ENCODE results near the gene FPR2.

The FPR2 gene

GRCh38 chr19:51722492-51722891 lies 38.5 kb upstream of the FPR2 start:
- Histone ChIP-seq H3K4me3 (ENCODE audit: low read length) (no peak overlapping the region), H3K79me2 (ENCODE audit: low read length) (no peaks in the 10 kb centered on the region), H2AFZ (ENCODE audit: low read length) (no peak overlapping the region), H3K36me3 (replicated peaks; ENCODE audit: insufficient read depth, low read length) (no peaks in the 10 kb centered on the region), H3K4me2 (ENCODE audit: low read depth, low read length) (no peak overlapping the region), H3K9me3 (replicated peaks; ENCODE audit: insufficient read depth, low read length) (no peaks in the 10 kb centered on the region), H4K20me1 (ENCODE audit: insufficient read depth, low read length) (no peaks in the 10 kb centered on the region), H3K9me2 (replicated peaks; ENCODE audit: insufficient read depth, low read length) (no peaks in the 10 kb centered on the region), H3K9ac (ENCODE audit: low read length) (no peak overlapping the region), H3K27ac (ENCODE audit: low read length) (no peak overlapping the region), H3F3A (ENCODE audit: insufficient read depth, low read length) (no peaks in the 10 kb centered on the region), H3K27me3 (replicated peaks; ENCODE audit: insufficient read depth, low read length) (no peaks in the 10 kb centered on the region), H3K4me1 (ENCODE audit: low read length) (no peaks in the 10 kb centered on the region)
- no peak for DNase-seq
- TF ChIP-seq EZH2 (optimal IDR thresholded peaks at IDR 0.05; ENCODE audit: low read depth, low read length) (no peak), EZH2phosphoT487 (IDR thresholded peaks at IDR 0.05; ENCODE audit: low read length) (no peak)
- TF ChIP-seq, protein P1, sequence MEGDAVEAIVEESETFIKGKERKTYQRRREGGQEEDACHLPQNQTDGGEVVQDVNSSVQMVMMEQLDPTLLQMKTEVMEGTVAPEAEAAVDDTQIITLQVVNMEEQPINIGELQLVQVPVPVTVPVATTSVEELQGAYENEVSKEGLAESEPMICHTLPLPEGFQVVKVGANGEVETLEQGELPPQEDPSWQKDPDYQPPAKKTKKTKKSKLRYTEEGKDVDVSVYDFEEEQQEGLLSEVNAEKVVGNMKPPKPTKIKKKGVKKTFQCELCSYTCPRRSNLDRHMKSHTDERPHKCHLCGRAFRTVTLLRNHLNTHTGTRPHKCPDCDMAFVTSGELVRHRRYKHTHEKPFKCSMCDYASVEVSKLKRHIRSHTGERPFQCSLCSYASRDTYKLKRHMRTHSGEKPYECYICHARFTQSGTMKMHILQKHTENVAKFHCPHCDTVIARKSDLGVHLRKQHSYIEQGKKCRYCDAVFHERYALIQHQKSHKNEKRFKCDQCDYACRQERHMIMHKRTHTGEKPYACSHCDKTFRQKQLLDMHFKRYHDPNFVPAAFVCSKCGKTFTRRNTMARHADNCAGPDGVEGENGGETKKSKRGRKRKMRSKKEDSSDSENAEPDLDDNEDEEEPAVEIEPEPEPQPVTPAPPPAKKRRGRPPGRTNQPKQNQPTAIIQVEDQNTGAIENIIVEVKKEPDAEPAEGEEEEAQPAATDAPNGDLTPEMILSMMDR (IDR thresholded peaks at IDR 0.05; ENCODE audit: low read length) = no peak

DNA sequence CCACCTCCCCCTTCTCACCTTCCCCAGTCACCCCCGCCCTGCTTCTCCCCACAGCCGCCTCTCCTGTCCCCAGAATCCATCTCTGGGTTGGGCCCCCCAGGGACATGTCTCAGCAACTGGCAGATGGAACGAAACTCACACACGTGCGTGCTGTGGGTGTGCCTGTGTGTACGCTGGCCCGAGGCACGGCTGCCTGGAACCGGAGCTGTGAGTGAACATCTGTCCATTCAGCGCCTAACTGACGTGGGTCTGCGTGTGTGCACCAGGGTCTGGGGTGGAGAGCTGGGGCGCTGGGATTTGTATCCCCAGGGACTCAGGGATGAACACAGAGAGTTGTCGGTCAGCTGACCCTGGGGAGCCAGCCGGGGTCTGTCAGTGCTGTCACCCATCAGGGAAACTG lies 36.4 kb upstream of the FPR2 start:
- Histone ChIP-seq H3K79me2 (ENCODE audit: low read length) (no peaks in the 10 kb centered on the region), H3K9me2 (replicated peaks; ENCODE audit: insufficient read depth, low read length) (no peaks in the 10 kb centered on the region), H2AFZ (ENCODE audit: low read length) (no peak overlapping the region), H3F3A (ENCODE audit: insufficient read depth, low read length) (no peaks in the 10 kb centered on the region), H3K9ac (ENCODE audit: low read length) (no peak overlapping the region), H3K36me3 (replicated peaks; ENCODE audit: insufficient read depth, low read length) (no peaks in the 10 kb centered on the region), H3K9me3 (replicated peaks; ENCODE audit: insufficient read depth, low read length) (no peaks in the 10 kb centered on the region), H4K20me1 (ENCODE audit: insufficient read depth, low read length) (no peaks in the 10 kb centered on the region), H3K27ac (ENCODE audit: low read length) (no peak overlapping the region), H3K4me2 (ENCODE audit: low read depth, low read length) (no peak overlapping the region), H3K4me3 (ENCODE audit: low read length) (no peak overlapping the region), H3K27me3 (replicated peaks; ENCODE audit: insufficient read depth, low read length) (no peaks in the 10 kb centered on the region), H3K4me1 (ENCODE audit: low read length) (no peaks in the 10 kb centered on the region)
- no peak for DNase-seq
- TF ChIP-seq EZH2 (optimal IDR thresholded peaks at IDR 0.05; ENCODE audit: low read depth, low read length) (no peak), EZH2phosphoT487 (IDR thresholded peaks at IDR 0.05; ENCODE audit: low read length) (no peak)
- TF ChIP-seq, protein P1 (IDR thresholded peaks at IDR 0.05; ENCODE audit: low read length) = no peak

- H3K4me2 ChIP-seq (ENCODE audit: low read depth, low read length) = no peak overlapping the region
- no peak overlapping the region for H3K27ac ChIP-seq (ENCODE audit: low read length)
These were observed 34.9 kb upstream of the FPR2 start for GRCh38 chr19:51726049-51726448.

More at GRCh38 chr19:51726049-51726448, 34.9 kb upstream of the FPR2 start:
- Histone ChIP-seq H3K27me3 (replicated peaks; ENCODE audit: insufficient read depth, low read length) (no peaks in the 10 kb centered on the region), H3K9ac (ENCODE audit: low read length) (no peak overlapping the region), H3K4me1 (ENCODE audit: low read length) (no peaks in the 10 kb centered on the region), H4K20me1 (ENCODE audit: insufficient read depth, low read length) (no peaks in the 10 kb centered on the region), H3K36me3 (replicated peaks; ENCODE audit: insufficient read depth, low read length) (no peaks in the 10 kb centered on the region), H3K9me2 (replicated peaks; ENCODE audit: insufficient read depth, low read length) (no peaks in the 10 kb centered on the region), H2AFZ (ENCODE audit: low read length) (no peak overlapping the region), H3F3A (ENCODE audit: insufficient read depth, low read length) (no peaks in the 10 kb centered on the region), H3K79me2 (ENCODE audit: low read length) (no peaks in the 10 kb centered on the region), H3K9me3 (replicated peaks; ENCODE audit: insufficient read depth, low read length) (no peaks in the 10 kb centered on the region), H3K4me3 (ENCODE audit: low read length) (no peak overlapping the region)
- TF ChIP-seq, protein P1 (IDR thresholded peaks at IDR 0.05; ENCODE audit: low read length) = no peak
- TF ChIP-seq EZH2 (optimal IDR thresholded peaks at IDR 0.05; ENCODE audit: low read depth, low read length) = no peak
- TF ChIP-seq EZH2phosphoT487 (IDR thresholded peaks at IDR 0.05; ENCODE audit: low read length) = no peak
- DNase-seq = no peak
